Testis (tissue), 3 donors: ENCODE data around the gene CYB5RL. TPM values are rescaled to one million over a fixed set of nuclear protein-coding genes. Genes with fewer than 3 reads are reported as not detected.

Source experiments
- DNase-seq: peaks from one replicate; pipeline ENCODE4 v3.0.0-alpha.2; 2019
- H3K27ac ChIP-seq, 2 donors: fragments of 200-600 bp; sonication (generic); one replicate each; pipeline ENCODE4 v1.5.1; 2019
- H3K27me3 ChIP-seq: fragments of 200-600 bp; sonication (generic); one replicate; pipeline ENCODE4 v1.5.1; 2019
- H3K36me3 ChIP-seq: fragments of 200-600 bp; sonication (generic); one replicate; pipeline ENCODE4 v1.5.1; 2017; ENCODE audit warnings: low read depth; ENCODE audit errors: missing control alignments
- H3K4me1 ChIP-seq: fragments of 200-600 bp; sonication (generic); one replicate; pipeline ENCODE4 v1.5.1; 2019
- H3K4me3 ChIP-seq, 2 donors: fragments of 200-600 bp; sonication (generic); one replicate each; pipeline ENCODE4 v1.5.1; 2017 to 2019
- H3K9me3 ChIP-seq: fragments of 200-600 bp; sonication (generic); one replicate; pipeline ENCODE4 v1.5.1; 2017
- CTCF ChIP-seq, 3 experiments: fragments of 450-650 bp in 2 of 3; fragments of 200-600 bp in 1 of 3; sonication (generic) in 1 of 3; IDR thresholded peaks; one replicate each; pipeline ENCODE4 v1.5.1; 2016 to 2019; ENCODE audit warnings: antibody characterized with exemption in 3 of 3, mild to moderate bottlenecking in 2 of 3, moderate library complexity in 1 of 3
- POLR2A ChIP-seq: fragments of 450-650 bp; IDR thresholded peaks from one replicate; pipeline ENCODE4 v1.6.1; 2017; ENCODE audit warnings: antibody characterized with exemption, mild to moderate bottlenecking, moderate library complexity
- WGBS, 2 donors: methylation state at CpG; one replicate each; pipeline ENCODE4 v1.1.5; 2018; 5-methylcytosine and 5-hydroxymethylcytosine counted together
- intact Hi-C: fragments of 100-400 bp; cut with DNase I; formaldehyde crosslinking; loops from one replicate; pipeline ENCODE4 v1.15.1; 2023; ENCODE audit warnings: low total_unique reads
- polyA plus RNA-seq: library from polyadenylated mRNA; stranded (reverse); fragments of 350-450 nt; fragmentation: Illumina TruSeq; extraction: RNeasy Lipid Tissue Mini Kit (QIAGEN cat#74804); gene quantifications from one replicate; pipeline ENCODE4 v1.2.3, GENCODE V29; 2014; ENCODE audit warnings: low read depth, low replicate concordance; ENCODE audit not compliant: insufficient read depth
- total RNA-seq, 2 donors: library from RNA; depleted of rRNA; stranded (reverse); fragments of >200 nt; gene quantifications; one replicate each; pipeline ENCODE4 v1.2.3, GENCODE V29; 2016

Gene CYB5RL
- total and polyA plus RNA-seq, 3 donors from 2014 or later = 6.3 to 11.5 (median 8.7) TPM

- no peak overlapping the region for H3K4me3 ChIP-seq
- no peaks in the 10 kb centered on the region for H3K27me3 ChIP-seq
- 73 to 94% methylated on average over 1 of the region's 1 CpG for WGBS, 2 donors
- no peaks in the 10 kb centered on the region for H3K4me1 ChIP-seq
- TF ChIP-seq CTCF (IDR thresholded peaks at IDR 0.05) (no peak), POLR2A (no peak)
- no peak overlapping the region for H3K27ac ChIP-seq
- peaks cover 6% of the 10 kb centered on the region for H3K36me3 ChIP-seq
- DNase-seq = no peak
- intact Hi-C loops = no loop called here
- H3K9me3 ChIP-seq = no peaks in the 10 kb centered on the region
These were observed 7.5 kb upstream of the CYB5RL start for GRCh38 chr1:54207287-54207686.

GRCh38 chr1:54204199-54204598, 4.4 kb upstream of the CYB5RL start:
- H3K9me3 ChIP-seq = no peaks in the 10 kb centered on the region
- intact Hi-C loops = no loop called here
- no peak for TF ChIP-seq POLR2A
- no peak for TF ChIP-seq CTCF (IDR thresholded peaks at IDR 0.05)
- H3K36me3 ChIP-seq = no peaks in the 10 kb centered on the region
- 75 to 80% methylated on average over 7 of the region's 7 CpGs for WGBS, 2 donors
- DNase-seq = no peak
- H3K4me3 ChIP-seq = no peak overlapping the region
- H3K27ac ChIP-seq = no peak overlapping the region
- H3K4me1 ChIP-seq = peaks cover 15% of the 10 kb centered on the region
- H3K27me3 ChIP-seq = no peaks in the 10 kb centered on the region

GRCh38 chr1:54200519-54200997, 728 bp upstream of the CYB5RL start:
- TF ChIP-seq POLR2A (no peak), CTCF (IDR thresholded peaks at IDR 0.05) (no peak)
- Histone ChIP-seq H3K27ac (peak overlapping the region; percentile 71 to 79), H3K9me3 (no peaks in the 10 kb centered on the region), H3K36me3 (no peaks in the 10 kb centered on the region), H3K4me1 (peaks cover 16% of the 10 kb centered on the region), H3K4me3 (peak overlapping the region; percentile 72 to 94), H3K27me3 (no peaks in the 10 kb centered on the region)
- intact Hi-C loops = no loop called here
- 0 to 1% methylated on average over 6 to 15 of the region's 15 CpGs for WGBS, 2 donors
- no peak for DNase-seq

- TF ChIP-seq CTCF (IDR thresholded peaks at IDR 0.05) = no peak
- TF ChIP-seq POLR2A = no peak
- no peaks in the 10 kb centered on the region for H3K36me3 ChIP-seq
- peak overlapping the region; percentile 72 to 94 for H3K4me3 ChIP-seq
- peaks cover 16% of the 10 kb centered on the region for H3K4me1 ChIP-seq
- no peaks in the 10 kb centered on the region for H3K9me3 ChIP-seq
- H3K27me3 ChIP-seq = no peaks in the 10 kb centered on the region
- no peak for DNase-seq
- intact Hi-C loops = no loop called here
- no peak overlapping the region for H3K27ac ChIP-seq
- 9 to 13% methylated on average over 17 of the region's 17 CpGs for WGBS, 2 donors
These were observed 572 bp downstream of the CYB5RL start for GRCh38 chr1:54199151-54199764.

GRCh38 chr1:54193453-54193852, 6.4 kb downstream of the CYB5RL start:
- Histone ChIP-seq H3K9me3 (no peaks in the 10 kb centered on the region), H3K4me1 (no peaks in the 10 kb centered on the region), H3K27me3 (no peaks in the 10 kb centered on the region), H3K36me3 (no peaks in the 10 kb centered on the region), H3K27ac (no peak overlapping the region), H3K4me3 (no peak overlapping the region)
- no peak for TF ChIP-seq CTCF (IDR thresholded peaks at IDR 0.05)
- TF ChIP-seq POLR2A = no peak
- no peak for DNase-seq
- intact Hi-C loops = no loop called here
- WGBS, 2 donors = 88 to 92% methylated on average over 5 of the region's 5 CpGs
